GM04503 (cell line): ENCODE measurements around the gene EXOC3L1.

ENCODE experiments used
- DNase-seq: peaks from one replicate; pipeline ENCODE4 v3.0.0-alpha.2; 2012; ENCODE audit warnings: low read depth

Gene EXOC3L1

GRCh38 chr16:67147437-67148140 lies 42.3 kb downstream of the EXOC3L1 start:
- no peak for DNase-seq

GRCh38 chr16:67146523-67147357 lies 43.2 kb downstream of the EXOC3L1 start:
- no peak for DNase-seq

- no peak for DNase-seq
These were observed 44.2 kb downstream of the EXOC3L1 start for GRCh38 chr16:67145746-67146145.

- no peak for DNase-seq
These were observed 45.0 kb downstream of the EXOC3L1 start for GRCh38 chr16:67144943-67145342.

- DNase-seq, result no peak
These were observed 47.6 kb downstream of the EXOC3L1 start for GRCh38 chr16:67142342-67142741.

- DNase-seq, result no peak
These were observed 48.5 kb downstream of the EXOC3L1 start for GRCh38 chr16:67141391-67141790.

- no peak for DNase-seq
These were observed 52.3 kb downstream of the EXOC3L1 start for GRCh38 chr16:67137605-67138004.
